Astrocyte of the spinal cord (primary cell): Measurements from ENCODE around the gene TDRD10.

Experiments
- DNase-seq: peaks from one replicate; pipeline ENCODE4 v3.0.0; 2011; ENCODE audit warnings: low read depth, low spot score
- H3K4me3 ChIP-seq: 2 replicates; pipeline ENCODE4 v1.5.1; 2011; ENCODE audit warnings: low read depth, mild to moderate bottlenecking, low read length, moderate library complexity
- in situ Hi-C: cut with HindIII; loops from 2 replicates; pipeline ENCODE4 v1.10.0; 2017; ENCODE audit warnings: low sequenced_read_pairs
- TF ChIP-seq, protein P1 (sequence below): IDR thresholded peaks from 2 replicates; pipeline ENCODE4 v1.5.1; 2012; ENCODE audit warnings: low read depth, mild to moderate bottlenecking, low read length, inconsistent platforms

TDRD10 gene

DNA sequence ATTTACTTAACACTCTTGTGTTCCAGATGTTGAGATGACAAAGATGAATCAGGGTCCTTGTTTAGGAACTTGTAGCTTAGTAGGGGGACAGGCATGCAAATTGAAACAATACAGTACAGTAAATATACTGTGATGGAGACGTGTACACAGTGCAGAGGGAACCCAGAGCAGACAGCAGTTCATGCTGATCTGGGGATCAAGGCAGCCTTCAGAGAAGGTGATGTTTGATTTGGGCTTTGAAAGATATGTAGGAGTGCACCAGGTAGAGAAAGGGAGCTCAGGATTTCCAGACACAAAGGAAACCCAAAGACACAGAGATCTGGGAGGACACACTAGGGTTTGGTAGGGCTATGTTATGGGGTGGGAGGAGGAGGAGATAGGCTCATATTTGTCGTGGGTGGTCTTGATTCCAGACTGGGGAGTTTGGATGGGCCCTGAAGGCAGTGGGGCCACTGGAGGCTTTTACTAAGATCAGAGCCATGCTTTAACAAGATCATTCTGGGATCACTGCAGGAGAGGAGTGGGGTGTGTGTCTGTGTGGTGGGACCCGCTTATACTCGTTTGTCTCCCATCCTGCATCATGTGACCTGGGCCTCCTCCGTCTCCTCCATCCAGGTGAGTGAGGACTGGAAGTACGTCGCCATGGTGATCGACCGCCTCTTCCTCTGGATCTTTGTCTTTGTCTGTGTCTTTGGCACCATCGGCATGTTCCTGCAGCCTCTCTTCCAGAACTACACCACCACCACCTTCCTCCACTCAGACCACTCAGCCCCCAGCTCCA lies 73.3 kb downstream of the TDRD10 start:
- TF ChIP-seq, protein P1, sequence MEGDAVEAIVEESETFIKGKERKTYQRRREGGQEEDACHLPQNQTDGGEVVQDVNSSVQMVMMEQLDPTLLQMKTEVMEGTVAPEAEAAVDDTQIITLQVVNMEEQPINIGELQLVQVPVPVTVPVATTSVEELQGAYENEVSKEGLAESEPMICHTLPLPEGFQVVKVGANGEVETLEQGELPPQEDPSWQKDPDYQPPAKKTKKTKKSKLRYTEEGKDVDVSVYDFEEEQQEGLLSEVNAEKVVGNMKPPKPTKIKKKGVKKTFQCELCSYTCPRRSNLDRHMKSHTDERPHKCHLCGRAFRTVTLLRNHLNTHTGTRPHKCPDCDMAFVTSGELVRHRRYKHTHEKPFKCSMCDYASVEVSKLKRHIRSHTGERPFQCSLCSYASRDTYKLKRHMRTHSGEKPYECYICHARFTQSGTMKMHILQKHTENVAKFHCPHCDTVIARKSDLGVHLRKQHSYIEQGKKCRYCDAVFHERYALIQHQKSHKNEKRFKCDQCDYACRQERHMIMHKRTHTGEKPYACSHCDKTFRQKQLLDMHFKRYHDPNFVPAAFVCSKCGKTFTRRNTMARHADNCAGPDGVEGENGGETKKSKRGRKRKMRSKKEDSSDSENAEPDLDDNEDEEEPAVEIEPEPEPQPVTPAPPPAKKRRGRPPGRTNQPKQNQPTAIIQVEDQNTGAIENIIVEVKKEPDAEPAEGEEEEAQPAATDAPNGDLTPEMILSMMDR: no peak
- no peak for DNase-seq
- in situ Hi-C loops: no loop called here
- H3K4me3 ChIP-seq: no peak overlapping the region

DNA sequence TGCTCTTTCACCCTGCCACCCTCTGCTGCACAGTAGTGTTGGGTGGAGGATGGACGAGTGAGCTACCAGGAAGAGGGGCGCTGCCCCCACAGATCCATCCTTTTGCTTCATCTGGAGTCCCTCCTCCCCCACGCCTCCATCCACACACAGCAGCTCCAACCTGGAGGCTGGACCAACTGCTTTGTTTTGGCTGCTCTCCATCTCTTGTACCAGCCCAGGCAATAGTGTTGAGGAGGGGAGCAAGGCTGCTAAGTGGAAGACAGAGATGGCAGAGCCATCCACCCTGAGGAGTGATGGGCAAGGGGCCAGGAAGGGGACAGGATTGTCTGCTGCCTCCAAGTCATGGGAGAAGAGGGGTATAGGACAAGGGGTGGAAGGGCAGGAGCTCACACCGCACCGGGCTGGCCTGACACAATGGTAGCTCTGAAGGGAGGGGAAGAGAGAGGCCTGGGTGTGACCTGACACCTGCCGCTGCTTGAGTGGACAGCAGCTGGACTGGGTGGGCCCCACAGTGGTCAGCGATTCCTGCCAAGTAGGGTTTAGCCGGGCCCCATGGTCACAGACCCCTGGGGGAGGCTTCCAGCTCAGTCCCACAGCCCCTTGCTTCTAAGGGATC lies 74.0 kb downstream of the TDRD10 start:
- H3K4me3 ChIP-seq: no peak overlapping the region
- in situ Hi-C loops: no loop called here
- TF ChIP-seq, protein P1: no peak
- DNase-seq: no peak

DNA sequence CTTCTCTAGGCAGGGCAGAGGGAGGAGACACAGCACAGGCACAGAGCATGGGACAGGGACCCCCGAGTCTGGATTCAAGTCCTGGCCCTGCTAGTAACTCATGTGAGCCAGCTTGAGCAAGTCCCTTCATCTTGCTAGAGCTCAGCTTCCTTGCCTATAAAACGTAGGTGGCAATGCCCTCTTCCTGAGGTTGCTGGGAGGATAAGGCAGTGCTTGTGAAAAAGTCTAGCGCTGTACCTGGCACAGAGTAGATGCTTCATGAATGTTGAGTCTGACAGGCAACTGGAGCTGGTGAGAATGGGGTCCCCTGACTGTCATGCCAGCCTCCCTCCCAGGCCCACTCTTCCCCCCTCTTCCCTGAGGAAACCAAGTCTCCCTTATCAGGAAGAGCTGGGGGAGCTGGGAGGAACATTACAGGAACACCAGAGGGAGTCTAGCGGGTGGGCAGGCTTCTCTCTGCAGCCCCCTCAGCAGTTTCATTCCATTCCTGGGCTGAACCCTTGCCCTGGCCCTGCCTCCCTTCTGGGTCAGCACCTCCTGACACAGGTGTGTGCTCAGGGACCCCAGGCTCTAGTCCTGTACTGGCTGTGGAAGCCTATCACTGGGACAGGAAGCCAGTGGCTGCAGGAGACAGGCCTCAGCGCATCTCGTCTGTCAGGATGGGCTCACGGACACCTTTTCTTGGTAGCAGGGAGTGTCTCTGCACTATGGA lies 75.5 kb downstream of the TDRD10 start:
- in situ Hi-C loops: no loop called here
- DNase-seq: no peak
- TF ChIP-seq, protein P1: no peak
- no peak overlapping the region for H3K4me3 ChIP-seq

DNA sequence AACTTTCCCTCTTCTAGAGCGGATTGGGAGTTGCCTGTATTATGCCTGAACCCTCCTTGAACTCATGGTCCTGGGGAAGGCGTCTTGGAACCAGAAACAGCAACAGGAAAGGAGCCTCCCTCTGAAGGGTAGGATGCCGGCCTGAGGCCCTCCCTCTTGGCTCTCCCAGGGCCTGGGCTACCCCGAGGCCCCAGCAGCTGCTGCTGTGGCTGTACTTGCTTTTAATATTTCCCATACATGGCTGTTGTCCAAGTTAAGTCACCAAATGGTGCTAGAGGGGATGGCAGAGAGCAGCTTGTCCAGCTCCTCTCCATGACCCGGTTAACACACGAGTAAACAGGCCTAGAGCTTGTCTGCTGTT lies 76.0 kb downstream of the TDRD10 start:
- H3K4me3 ChIP-seq: no peak overlapping the region
- no peak for DNase-seq
- TF ChIP-seq, protein P1: no peak
- in situ Hi-C loops: no loop called here

DNA sequence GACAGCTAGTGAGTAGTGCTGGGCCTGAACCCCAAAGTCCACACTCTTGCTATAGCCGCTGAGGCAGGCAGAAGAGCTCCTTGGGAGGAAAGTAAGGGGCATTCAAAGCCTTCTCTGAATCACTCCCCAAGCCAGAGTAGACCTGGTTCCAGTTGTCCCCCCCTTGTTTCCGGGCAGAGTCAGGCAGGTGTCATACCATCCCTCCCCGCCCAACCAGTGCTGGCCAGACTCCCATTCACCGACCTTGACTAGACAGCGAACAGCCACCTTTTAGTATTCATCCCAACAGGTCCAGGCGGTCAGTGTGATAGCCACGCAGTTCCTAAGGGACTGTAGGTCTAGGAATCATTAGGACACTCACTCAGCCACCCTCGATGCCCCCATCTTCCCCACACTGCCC lies 77.4 kb downstream of the TDRD10 start:
- TF ChIP-seq, protein P1: no peak
- DNase-seq: no peak
- in situ Hi-C loops: no loop called here
- no peak overlapping the region for H3K4me3 ChIP-seq

DNA sequence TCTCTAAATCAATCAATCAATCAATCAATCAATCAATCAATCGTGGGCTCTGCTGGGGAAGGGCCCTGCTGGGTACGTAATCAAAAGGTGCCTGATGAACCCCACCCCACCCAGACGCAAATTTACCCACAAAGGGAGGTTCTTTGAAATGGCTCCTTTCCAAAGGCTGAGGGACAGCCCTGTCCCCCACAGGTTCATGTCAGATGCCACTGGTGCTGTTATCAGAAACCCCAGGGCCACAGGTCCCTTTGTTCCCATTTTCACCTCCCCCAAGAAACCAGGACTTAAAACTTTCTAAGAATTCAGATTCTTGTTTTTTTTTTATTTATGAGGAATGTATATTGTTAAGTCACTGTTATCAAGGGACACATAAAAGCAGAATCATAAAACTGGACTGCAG lies 79.7 kb downstream of the TDRD10 start:
- TF ChIP-seq, protein P1: no peak
- no peak for DNase-seq
- in situ Hi-C loops: no loop called here
- H3K4me3 ChIP-seq: no peak overlapping the region
